IPS DF 6.9 (cell line): ENCODE data around the gene MRPS31.

Experiments used
- DNase-seq: peaks from one replicate; pipeline ENCODE4 v3.0.0-alpha.2; 2013; ENCODE audit warnings: low read depth, low spot score
- H3K27ac ChIP-seq: one replicate; pipeline ENCODE4 v1.5.1; 2013; ENCODE audit warnings: low read length, control low read depth
- H3K27me3 ChIP-seq: 2 replicates; pipeline ENCODE4 v1.6.1; 2013; ENCODE audit warnings: mild to moderate bottlenecking, low read length; ENCODE audit not compliant: control insufficient read depth, insufficient read depth
- H3K36me3 ChIP-seq: 2 replicates; pipeline ENCODE4 v1.6.1; 2013; ENCODE audit warnings: low read length; ENCODE audit not compliant: control insufficient read depth, insufficient read depth
- H3K4me1 ChIP-seq: 2 replicates; pipeline ENCODE4 v1.6.1; 2013; ENCODE audit warnings: low read length; ENCODE audit not compliant: control insufficient read depth, insufficient read depth
- H3K4me3 ChIP-seq: 2 replicates; pipeline ENCODE4 v1.5.1; 2013; ENCODE audit warnings: mild to moderate bottlenecking, low read length
- H3K9me3 ChIP-seq: 2 replicates; pipeline ENCODE4 v1.6.1; 2013; ENCODE audit warnings: low read length, inconsistent platforms; ENCODE audit not compliant: control insufficient read depth, insufficient read depth
- WGBS: extraction: QIAGEN DNeasy Blood & Tissue Kit; methylation state at CpG from one replicate; pipeline ENCODE4 v1.1.7; 2013; ENCODE audit warnings: mixed read lengths, missing lambda C conversion rate; ENCODE audit not compliant: insufficient read length, insufficient coverage; 5-methylcytosine and 5-hydroxymethylcytosine counted together

The MRPS31 gene

DNA sequence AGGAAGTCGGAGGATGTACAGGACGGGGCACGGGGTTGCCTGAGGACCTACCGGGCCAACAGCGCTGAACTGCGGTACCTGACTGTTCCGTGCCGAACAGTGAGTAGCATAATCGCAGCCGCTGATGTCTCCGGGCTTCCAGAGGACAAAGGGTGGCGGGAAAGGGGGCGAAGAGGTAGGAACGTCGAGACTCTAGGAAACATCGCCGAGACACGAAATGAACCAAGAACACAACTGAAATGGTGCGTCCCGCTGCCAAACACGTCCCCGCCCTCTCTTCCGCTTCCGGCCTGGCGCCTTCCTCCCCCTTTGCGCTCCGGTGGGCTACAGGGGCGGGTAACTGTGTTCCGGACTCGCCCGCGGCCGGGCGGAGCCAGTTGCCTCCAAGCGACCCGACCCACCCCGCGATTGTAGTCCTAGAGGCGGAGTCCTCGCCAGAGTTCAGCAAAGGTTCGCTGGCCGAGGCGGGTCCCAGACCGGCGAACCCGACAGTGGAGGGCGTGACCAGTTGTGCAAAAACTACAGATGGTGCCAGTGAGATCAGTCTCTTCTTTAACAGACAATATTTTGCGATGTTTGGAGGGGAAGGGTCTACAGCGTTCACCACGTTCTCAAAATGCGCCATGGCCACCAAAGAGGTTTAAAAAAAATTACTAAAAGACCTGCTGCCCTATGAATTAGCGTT, at the start of gene MRPS31:
Gene MRPS31 (minus strand): TSS at position 257 of the 685 bp plus-strand sequence. CDS start 54 bp downstream, at position 203.
- peak within 1 kb of the TSS; percentile 87 for H3K4me3 ChIP-seq
- H3K36me3 ChIP-seq = no peaks in the 10 kb centered on the region
- peak; percentile 86 for DNase-seq
- no CpG with 5 or more reads among the region's 52 CpGs for WGBS
- no peak within 1 kb of the TSS for H3K27ac ChIP-seq
- no peaks in the 10 kb centered on the region for H3K27me3 ChIP-seq
- H3K4me1 ChIP-seq = no peaks in the 10 kb centered on the region
- H3K9me3 ChIP-seq = no peaks in the 10 kb centered on the region

DNA sequence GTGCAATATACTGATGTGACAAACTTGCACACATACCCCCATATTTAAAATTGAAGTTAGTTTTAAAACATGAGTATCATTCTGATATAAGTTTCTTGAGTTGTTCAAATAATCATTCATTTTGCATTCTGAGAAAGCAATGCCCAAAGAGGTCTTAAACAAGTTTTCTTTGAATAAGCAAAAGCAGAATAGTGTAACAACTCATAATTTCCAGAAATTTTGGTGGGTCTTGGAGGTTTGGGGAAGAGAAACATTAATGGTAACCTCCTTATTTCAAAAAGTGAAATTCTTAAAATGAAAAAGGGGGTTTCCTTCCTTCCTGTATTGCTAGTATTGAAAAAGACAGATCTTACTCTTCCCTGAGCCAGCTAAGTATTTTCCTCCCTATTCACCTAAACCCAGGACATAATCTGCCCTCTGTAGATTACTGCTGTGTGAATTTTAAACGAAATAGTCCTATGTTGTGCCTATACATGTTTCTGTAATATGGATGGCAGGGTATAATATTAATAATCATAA, 48.9 kb upstream of the MRPS31 start:
- no peaks in the 10 kb centered on the region for H3K36me3 ChIP-seq
- H3K9me3 ChIP-seq = no peaks in the 10 kb centered on the region
- no CpG with 5 or more reads among the region's 1 CpG for WGBS

GRCh38 chr13:40818926-40819325, 47.9 kb upstream of the MRPS31 start:
- WGBS = no CpG with 5 or more reads among the region's 5 CpGs
- no peak for DNase-seq
- no peaks in the 10 kb centered on the region for H3K4me1 ChIP-seq
- no peak overlapping the region for H3K4me3 ChIP-seq
- no peaks in the 10 kb centered on the region for H3K9me3 ChIP-seq
- H3K36me3 ChIP-seq = no peaks in the 10 kb centered on the region
- H3K27ac ChIP-seq = no peak overlapping the region
- H3K27me3 ChIP-seq = no peaks in the 10 kb centered on the region

More for the DNA sequence above, 48.9 kb upstream of the MRPS31 start:
- Histone ChIP-seq H3K4me3 (no peak overlapping the region), H3K27me3 (no peaks in the 10 kb centered on the region), H3K27ac (no peak overlapping the region), H3K4me1 (no peaks in the 10 kb centered on the region)
- DNase-seq = no peak

GRCh38 chr13:40814803-40815202, 43.8 kb upstream of the MRPS31 start:
- Histone ChIP-seq H3K36me3 (no peaks in the 10 kb centered on the region), H3K9me3 (no peaks in the 10 kb centered on the region), H3K4me3 (no peak overlapping the region), H3K27ac (no peak overlapping the region), H3K4me1 (no peaks in the 10 kb centered on the region), H3K27me3 (no peaks in the 10 kb centered on the region)
- no CpG with 5 or more reads among the region's 2 CpGs for WGBS
- no peak for DNase-seq

DNA sequence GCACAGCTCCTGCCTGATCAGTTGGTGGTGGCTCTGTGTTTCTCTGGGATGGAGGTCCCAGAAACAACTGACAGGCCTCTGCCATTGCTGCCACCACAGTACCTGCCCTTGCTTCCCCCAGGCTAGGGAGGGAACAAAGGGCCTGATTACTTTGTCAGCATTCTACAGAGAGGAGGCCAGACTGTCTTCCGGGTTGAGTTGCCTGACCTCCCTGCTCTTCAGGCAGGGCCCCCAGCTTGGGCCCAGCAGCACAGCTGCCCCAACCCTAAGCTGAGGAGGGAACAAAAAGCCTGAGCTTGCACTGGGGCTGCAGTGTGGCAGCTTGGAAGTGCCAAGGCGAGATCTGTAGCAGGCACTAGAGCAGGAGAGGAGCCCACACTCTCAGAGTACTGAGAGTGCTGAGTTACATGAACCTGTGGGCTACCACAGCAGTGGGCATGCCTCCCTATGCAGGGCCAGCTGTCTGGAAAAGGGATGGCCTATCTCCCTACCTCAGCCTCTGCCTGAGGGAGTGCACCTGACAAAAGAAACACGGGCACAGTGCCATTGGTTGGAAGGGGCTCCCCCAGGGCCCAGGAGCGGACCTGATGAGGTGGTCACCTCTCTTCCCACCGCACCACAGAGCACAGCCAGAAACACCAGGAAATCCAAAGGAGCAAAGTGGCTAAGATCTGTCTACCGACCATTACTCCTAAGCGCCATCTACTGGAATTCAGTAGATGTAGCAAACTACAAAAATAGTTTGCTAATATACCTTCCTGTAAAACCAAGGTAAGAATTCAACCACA, 42.9 kb upstream of the MRPS31 start:
- Histone ChIP-seq H3K4me3 (no peak overlapping the region), H3K4me1 (no peaks in the 10 kb centered on the region), H3K27me3 (no peaks in the 10 kb centered on the region), H3K27ac (no peak overlapping the region), H3K9me3 (no peaks in the 10 kb centered on the region), H3K36me3 (no peaks in the 10 kb centered on the region)
- no CpG with 5 or more reads among the region's 7 CpGs for WGBS
- DNase-seq = peak; percentile 4

- Histone ChIP-seq H3K36me3 (no peaks in the 10 kb centered on the region), H3K27ac (no peak overlapping the region), H3K27me3 (no peaks in the 10 kb centered on the region), H3K4me1 (no peaks in the 10 kb centered on the region), H3K4me3 (no peak overlapping the region), H3K9me3 (no peaks in the 10 kb centered on the region)
- DNase-seq = no peak
- WGBS = no CpG with 5 or more reads among the region's 6 CpGs
Measured at GRCh38 chr13:40812724-40813445, 41.9 kb upstream of the MRPS31 start.

DNA sequence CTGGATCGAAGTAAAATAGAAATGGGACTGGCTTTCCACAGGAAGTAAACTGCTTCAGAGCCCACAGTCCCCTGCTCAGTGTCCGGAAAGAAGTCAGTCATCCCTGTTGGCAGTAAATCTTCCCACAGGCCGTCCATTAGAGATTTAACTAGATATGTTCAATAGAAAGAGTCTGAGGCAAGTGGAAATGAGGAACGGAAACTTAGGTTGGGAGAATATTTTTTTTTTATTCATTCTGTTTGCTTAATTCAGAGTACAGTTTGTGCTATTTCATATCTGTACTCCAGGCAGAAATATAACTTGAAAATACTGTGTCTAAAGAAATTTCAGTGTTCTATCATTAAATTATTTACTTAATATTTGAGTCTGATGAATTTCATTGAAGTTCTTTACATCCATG, 41.1 kb upstream of the MRPS31 start:
- no peak overlapping the region for H3K27ac ChIP-seq
- H3K4me3 ChIP-seq = no peak overlapping the region
- DNase-seq = no peak
- no peaks in the 10 kb centered on the region for H3K9me3 ChIP-seq
- H3K4me1 ChIP-seq = no peaks in the 10 kb centered on the region
- no peaks in the 10 kb centered on the region for H3K27me3 ChIP-seq
- H3K36me3 ChIP-seq = no peaks in the 10 kb centered on the region
- no CpG with 5 or more reads among the region's 4 CpGs for WGBS

DNA sequence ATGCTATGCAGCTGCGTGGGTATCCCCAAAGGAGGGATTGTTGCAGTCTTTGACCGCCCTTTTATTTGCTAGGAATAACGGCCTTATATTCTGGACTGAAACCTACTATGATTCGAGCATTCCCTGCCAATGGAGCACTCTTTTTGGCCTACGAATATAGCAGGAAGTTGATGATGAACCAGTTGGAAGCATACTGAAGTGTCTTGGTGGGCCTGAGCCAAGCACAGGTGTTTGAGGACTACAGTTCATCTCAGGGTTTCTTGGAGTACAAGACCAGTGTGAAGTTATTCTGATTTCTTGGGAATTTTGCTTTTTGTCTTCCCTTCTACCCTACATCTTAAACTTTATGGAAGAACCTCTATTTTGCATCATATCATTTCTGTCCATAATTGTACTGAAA, 38.5 kb upstream of the MRPS31 start:
- Histone ChIP-seq H3K9me3 (no peaks in the 10 kb centered on the region), H3K4me3 (no peak overlapping the region), H3K27ac (no peak overlapping the region), H3K36me3 (peaks cover 4% of the 10 kb centered on the region; the same call in 1 of the 2 replicates), H3K4me1 (no peaks in the 10 kb centered on the region), H3K27me3 (no peaks in the 10 kb centered on the region)
- no peak for DNase-seq
- WGBS = no CpG with 5 or more reads among the region's 5 CpGs

- Histone ChIP-seq H3K27ac (no peak overlapping the region), H3K36me3 (peaks cover 4% of the 10 kb centered on the region; the same call in 1 of the 2 replicates), H3K4me3 (no peak overlapping the region), H3K9me3 (no peaks in the 10 kb centered on the region), H3K27me3 (no peaks in the 10 kb centered on the region), H3K4me1 (no peaks in the 10 kb centered on the region)
- DNase-seq = no peak
- no CpG with 5 or more reads among the region's 1 CpG for WGBS
Measured at GRCh38 chr13:40806241-40806640, 35.3 kb upstream of the MRPS31 start.

GRCh38 chr13:40803316-40803715, 32.3 kb upstream of the MRPS31 start:
- Histone ChIP-seq H3K4me3 (no peak overlapping the region), H3K9me3 (no peaks in the 10 kb centered on the region), H3K27me3 (no peaks in the 10 kb centered on the region), H3K27ac (no peak overlapping the region), H3K4me1 (no peaks in the 10 kb centered on the region), H3K36me3 (peaks cover 6% of the 10 kb centered on the region; the same call in 1 of the 2 replicates)
- DNase-seq = no peak
- no CpG with 5 or more reads among the region's 5 CpGs for WGBS
